ENCODE measurements around the gene NELFB. TPM values are rescaled to one million over a fixed set of nuclear protein-coding genes. Genes with fewer than 3 reads are reported as not detected.

The NELFB gene
- total RNA-seq, 1 donor from 2014 or later, result 33.9 TPM

DNA sequence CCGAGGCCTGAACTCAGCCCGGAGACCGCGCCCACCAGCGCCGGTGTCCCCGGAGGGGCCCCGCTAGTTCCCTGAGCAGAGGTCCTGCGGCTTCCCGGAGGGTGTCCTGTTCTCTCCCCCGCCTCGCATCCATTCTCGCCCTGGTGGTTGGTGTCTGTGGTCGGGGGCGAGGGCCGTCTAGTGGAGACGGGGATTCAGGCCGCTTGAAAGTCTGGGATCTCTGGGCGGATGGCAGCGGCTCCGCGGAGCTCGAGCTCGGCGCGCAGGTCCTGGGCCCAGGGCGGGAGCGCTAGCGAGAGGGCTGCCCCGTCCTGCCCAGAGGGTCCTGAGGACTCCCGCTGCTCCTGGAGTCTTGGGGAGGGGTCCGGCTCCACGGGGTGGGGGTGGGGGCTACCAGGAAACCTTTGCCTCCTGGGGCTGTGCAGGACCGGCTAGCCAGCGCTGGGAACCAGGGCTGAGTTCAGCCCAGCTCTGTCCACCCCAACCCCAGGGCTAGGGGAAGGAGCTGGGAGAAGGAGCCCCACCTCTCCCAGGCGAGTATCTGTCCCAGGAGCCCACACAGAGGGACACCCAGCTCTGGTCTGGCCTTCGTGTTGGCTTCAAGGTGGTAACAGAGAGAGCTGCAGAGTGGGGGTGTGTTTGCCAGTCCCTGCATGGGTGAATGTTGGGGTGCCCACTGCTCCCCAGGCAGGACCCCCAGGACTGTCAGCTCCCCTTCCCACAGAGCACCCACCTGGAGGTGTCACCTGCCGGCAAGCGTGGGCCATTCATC is 26.4 kb downstream of the NELFB start:
- Histone ChIP-seq H3K27me3 (ENCODE audit: control insufficient read depth in 3 of 3, insufficient read depth in 3 of 3, low read length in 3 of 3) (peaks cover 23 to 58% (median 28%) of the 10 kb centered on the region in 3 donors), H3K27ac (ENCODE audit: low read depth, low read length) (no peak overlapping the region), H3K9me3 (ENCODE audit: control insufficient read depth in 3 of 3, low read length in 3 of 3) (no peaks in the 10 kb centered on the region), H3K36me3 (ENCODE audit: control insufficient read depth in 3 of 3, insufficient read depth in 3 of 3, low read length in 3 of 3) (no peaks in the 10 kb centered on the region), H3K4me3 (ENCODE audit: low read length in 3 of 3) (no peak overlapping the region), H3K9ac (ENCODE audit: low read depth in 1 of 3, low read length in 3 of 3) (no peak overlapping the region), H3K4me1 (ENCODE audit: control insufficient read depth in 3 of 3, insufficient read depth in 3 of 3, low read length in 3 of 3) (peaks cover 9 to 18% (median 16%) of the 10 kb centered on the region in 3 donors)

DNA sequence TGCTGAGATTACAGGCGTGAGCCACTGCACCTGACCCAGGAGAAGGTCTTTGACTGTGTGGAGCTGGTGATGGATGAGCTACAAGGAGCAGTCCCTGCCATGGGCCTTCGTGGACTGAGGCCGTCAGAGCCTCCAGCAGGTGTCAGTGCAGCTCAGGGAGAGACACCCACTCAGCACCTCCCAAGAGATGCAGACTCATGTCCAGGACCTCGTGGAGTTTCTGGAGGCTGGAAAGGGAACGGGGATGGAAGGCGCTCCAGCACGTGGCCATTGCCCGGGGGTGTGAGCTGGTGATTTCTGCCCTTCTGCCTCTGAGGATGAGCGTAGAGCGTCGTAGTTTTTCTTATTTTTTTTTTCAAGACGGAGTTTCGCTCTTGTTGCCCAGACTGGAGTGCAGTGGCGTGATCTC is 31.9 kb downstream of the NELFB start:
- Histone ChIP-seq H3K4me1 (ENCODE audit: control insufficient read depth in 3 of 3, insufficient read depth in 3 of 3, low read length in 3 of 3) (peaks cover 0 to 7% (median 6%) of the 10 kb centered on the region in 3 donors), H3K9me3 (ENCODE audit: control insufficient read depth in 3 of 3, low read length in 3 of 3) (no peaks in the 10 kb centered on the region), H3K27me3 (ENCODE audit: control insufficient read depth in 3 of 3, insufficient read depth in 3 of 3, low read length in 3 of 3) (peaks cover 3 to 10% (median 4%) of the 10 kb centered on the region in 3 donors), H3K27ac (ENCODE audit: low read depth, low read length) (no peak overlapping the region), H3K9ac (ENCODE audit: low read depth in 1 of 3, low read length in 3 of 3) (no peak overlapping the region), H3K36me3 (ENCODE audit: control insufficient read depth in 3 of 3, insufficient read depth in 3 of 3, low read length in 3 of 3) (no peaks in the 10 kb centered on the region), H3K4me3 (ENCODE audit: low read length in 3 of 3) (no peak overlapping the region)

DNA sequence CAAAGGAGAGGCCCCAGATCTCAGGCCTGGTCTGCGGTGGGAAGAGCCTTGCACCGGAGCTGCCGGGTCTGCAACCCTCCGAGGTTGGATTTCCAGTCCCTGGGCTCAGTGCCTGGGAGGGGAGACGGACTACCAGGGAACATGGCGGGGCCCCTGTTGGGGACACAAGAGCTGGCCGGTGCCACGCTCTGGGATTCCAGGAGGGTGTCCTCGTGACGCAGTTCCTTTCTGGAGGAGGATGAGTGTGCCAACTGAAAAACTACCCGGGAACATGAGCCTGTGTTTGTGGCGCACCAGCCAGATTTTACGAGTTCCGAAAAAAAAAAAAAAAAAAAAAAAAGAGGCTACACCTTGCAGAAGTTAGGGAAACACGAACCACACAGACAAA is 38.0 kb downstream of the NELFB start:
- H3K9ac ChIP-seq (ENCODE audit: low read depth in 1 of 3, low read length in 3 of 3), result no peak overlapping the region
- H3K27me3 ChIP-seq (ENCODE audit: control insufficient read depth in 3 of 3, insufficient read depth in 3 of 3, low read length in 3 of 3), result peaks cover 40 to 42% (median 41%) of the 10 kb centered on the region in 3 donors

DNA sequence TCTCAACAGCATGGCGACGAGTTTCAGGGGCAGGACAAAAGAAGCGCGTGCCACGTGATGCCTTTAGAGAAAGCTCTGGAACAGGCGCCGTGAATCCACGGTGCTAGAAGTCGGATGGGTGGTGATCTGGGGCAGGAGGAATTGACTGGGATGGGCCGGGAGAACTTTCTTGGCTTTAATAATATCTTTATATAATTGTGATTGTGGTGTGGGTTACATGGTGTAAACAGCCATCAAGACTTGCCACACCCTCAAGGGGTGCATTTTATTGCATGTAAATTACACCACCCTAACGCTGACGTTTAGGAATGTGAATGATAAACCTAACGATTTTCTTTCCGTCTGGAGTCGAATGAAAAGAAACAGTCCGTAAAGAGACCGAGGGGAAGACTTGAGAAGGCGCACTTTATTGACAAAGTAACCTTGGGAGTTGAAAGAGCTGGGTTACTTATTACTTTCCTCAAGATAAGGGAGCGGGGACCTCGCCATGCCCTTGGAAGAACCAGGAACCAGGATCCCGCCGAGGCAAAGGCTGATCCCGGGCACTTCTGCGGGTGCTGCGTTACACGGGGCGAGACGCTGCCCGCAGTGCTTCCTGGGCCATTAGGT is 38.5 kb downstream of the NELFB start:
- Histone ChIP-seq H3K9me3 (ENCODE audit: control insufficient read depth in 3 of 3, low read length in 3 of 3) (peaks cover 0 to 3% (median 3%) of the 10 kb centered on the region in 3 donors), H3K4me3 (ENCODE audit: low read length in 3 of 3) (no peak overlapping the region), H3K4me1 (ENCODE audit: control insufficient read depth in 3 of 3, insufficient read depth in 3 of 3, low read length in 3 of 3) (peaks cover 0 to 16% (median 2%) of the 10 kb centered on the region in 3 donors), H3K27me3 (ENCODE audit: control insufficient read depth in 3 of 3, insufficient read depth in 3 of 3, low read length in 3 of 3) (peaks cover 45 to 47% (median 46%) of the 10 kb centered on the region in 3 donors), H3K36me3 (ENCODE audit: control insufficient read depth in 3 of 3, insufficient read depth in 3 of 3, low read length in 3 of 3) (no peaks in the 10 kb centered on the region), H3K9ac (ENCODE audit: low read depth in 1 of 3, low read length in 3 of 3) (no peak overlapping the region), H3K27ac (ENCODE audit: low read depth, low read length) (no peak overlapping the region)

More for the DNA sequence above, 38.0 kb downstream of the NELFB start:
- Histone ChIP-seq H3K27ac (ENCODE audit: low read depth, low read length) (no peak overlapping the region), H3K4me3 (ENCODE audit: low read length in 3 of 3) (no peak overlapping the region), H3K4me1 (ENCODE audit: control insufficient read depth in 3 of 3, insufficient read depth in 3 of 3, low read length in 3 of 3) (peaks cover 0 to 15% (median 2%) of the 10 kb centered on the region in 3 donors), H3K36me3 (ENCODE audit: control insufficient read depth in 3 of 3, insufficient read depth in 3 of 3, low read length in 3 of 3) (no peaks in the 10 kb centered on the region), H3K9me3 (ENCODE audit: control insufficient read depth in 3 of 3, low read length in 3 of 3) (peaks cover 0 to 3% (median 3%) of the 10 kb centered on the region in 3 donors)

DNA sequence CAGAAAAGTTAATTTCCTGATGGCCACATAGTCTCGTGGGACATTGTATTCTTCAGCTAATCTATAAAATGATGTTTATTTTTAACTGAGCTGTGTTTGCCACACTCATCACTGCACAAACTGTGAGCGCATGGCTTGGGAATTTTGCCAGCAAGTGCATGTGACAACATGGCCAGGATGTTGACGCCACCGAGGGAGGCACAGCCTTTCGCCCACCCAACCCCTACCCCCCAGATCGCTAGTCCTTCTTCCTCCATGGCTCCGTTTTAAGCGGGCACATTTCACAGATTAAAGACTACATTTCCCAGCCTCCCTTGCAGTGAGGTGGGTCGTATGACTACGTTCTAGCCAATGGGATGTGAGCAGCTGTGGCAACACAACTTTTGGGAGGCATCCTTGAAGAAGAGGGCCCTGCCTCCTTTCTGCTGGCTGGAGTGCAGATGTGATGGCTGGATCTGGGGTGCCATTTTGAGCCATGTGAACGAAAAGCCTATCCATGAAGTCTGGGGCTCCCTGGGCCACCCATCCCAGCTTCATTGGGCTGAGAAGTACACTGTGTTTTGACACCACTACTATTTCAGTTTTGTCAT is 39.1 kb downstream of the NELFB start:
- Histone ChIP-seq H3K9ac (ENCODE audit: low read depth in 1 of 3, low read length in 3 of 3) (no peak overlapping the region), H3K27ac (ENCODE audit: low read depth, low read length) (no peak overlapping the region), H3K4me1 (ENCODE audit: control insufficient read depth in 3 of 3, insufficient read depth in 3 of 3, low read length in 3 of 3) (peaks cover 1 to 18% (median 3%) of the 10 kb centered on the region in 3 donors), H3K36me3 (ENCODE audit: control insufficient read depth in 3 of 3, insufficient read depth in 3 of 3, low read length in 3 of 3) (no peaks in the 10 kb centered on the region), H3K27me3 (ENCODE audit: control insufficient read depth in 3 of 3, insufficient read depth in 3 of 3, low read length in 3 of 3) (peaks cover 51 to 53% (median 52%) of the 10 kb centered on the region in 3 donors), H3K9me3 (ENCODE audit: control insufficient read depth in 3 of 3, low read length in 3 of 3) (peaks cover 0 to 3% (median 3%) of the 10 kb centered on the region in 3 donors), H3K4me3 (ENCODE audit: low read length in 3 of 3) (no peak overlapping the region)

DNA sequence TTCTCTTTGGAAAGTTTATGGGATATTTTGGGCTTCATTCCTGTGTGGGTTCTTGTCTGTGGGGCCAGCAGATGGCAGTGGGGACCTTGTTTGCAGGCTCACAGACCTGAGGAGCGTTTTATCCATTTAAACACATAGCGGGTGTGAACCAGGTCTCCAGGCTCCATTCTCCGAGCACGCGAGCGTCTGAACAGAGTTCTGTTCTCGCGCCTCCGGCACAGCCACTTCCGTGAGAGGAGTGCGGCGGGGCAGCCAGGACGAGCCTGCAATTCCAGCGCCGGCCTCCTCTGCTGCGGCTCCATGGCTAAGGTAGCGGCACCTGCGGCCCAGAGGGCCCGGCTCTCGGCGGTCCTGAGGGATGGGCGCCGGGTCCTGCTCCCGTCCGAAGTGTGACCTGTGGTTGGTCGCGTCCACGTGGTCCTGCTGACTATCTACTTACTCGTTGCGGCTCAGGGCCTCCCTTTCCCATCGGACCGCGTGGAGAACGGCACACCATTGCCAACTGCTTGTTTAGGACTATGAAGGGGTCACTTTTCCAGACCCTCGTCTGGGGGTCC is 39.6 kb downstream of the NELFB start:
- Histone ChIP-seq H3K4me1 (ENCODE audit: control insufficient read depth in 3 of 3, insufficient read depth in 3 of 3, low read length in 3 of 3) (peaks cover 3 to 20% (median 5%) of the 10 kb centered on the region in 3 donors), H3K27ac (ENCODE audit: low read depth, low read length) (no peak overlapping the region), H3K9me3 (ENCODE audit: control insufficient read depth in 3 of 3, low read length in 3 of 3) (peaks cover 0 to 3% (median 3%) of the 10 kb centered on the region in 3 donors), H3K36me3 (ENCODE audit: control insufficient read depth in 3 of 3, insufficient read depth in 3 of 3, low read length in 3 of 3) (no peaks in the 10 kb centered on the region), H3K4me3 (ENCODE audit: low read length in 3 of 3) (peak overlapping the region in 1 of 3 donors; percentile 45), H3K9ac (ENCODE audit: low read depth in 1 of 3, low read length in 3 of 3) (no peak overlapping the region), H3K27me3 (ENCODE audit: control insufficient read depth in 3 of 3, insufficient read depth in 3 of 3, low read length in 3 of 3) (peaks cover 55 to 58% (median 56%) of the 10 kb centered on the region in 3 donors)

DNA sequence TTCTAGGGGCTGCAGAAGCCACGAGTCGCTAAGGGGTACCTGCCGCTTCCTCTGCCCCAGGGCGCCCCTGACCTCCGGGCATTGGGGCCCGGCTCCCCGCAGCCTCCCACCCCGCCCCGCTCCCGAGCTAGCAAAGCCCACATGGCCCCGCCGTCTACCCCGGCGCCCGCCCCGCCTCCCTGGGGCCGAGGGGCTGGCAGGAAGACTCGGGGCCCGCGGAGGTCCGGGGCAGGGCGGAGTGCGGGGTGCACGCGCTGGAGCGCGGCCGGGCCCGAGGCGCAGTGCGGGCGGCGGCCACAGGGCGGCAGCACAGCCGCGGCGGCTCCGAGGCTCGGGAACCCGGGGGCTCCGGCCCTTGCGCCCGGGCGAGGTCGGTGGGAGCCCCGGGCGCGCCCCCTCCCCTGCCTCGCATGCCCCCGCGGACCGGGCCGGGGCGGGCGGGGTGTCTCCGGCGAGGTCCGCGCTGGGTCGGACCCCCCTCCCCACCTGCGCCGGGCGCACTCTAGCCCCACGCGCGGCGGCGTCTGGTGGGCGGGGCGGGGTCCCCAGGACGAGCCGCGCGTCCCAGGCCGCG is 40.2 kb downstream of the NELFB start:
- no peak overlapping the region for H3K27ac ChIP-seq (ENCODE audit: low read depth, low read length)
- H3K9ac ChIP-seq (ENCODE audit: low read depth in 1 of 3, low read length in 3 of 3), result no peak overlapping the region
- peak overlapping the region in 1 of 3 donors; percentile 45 for H3K4me3 ChIP-seq (ENCODE audit: low read length in 3 of 3)
- no peaks in the 10 kb centered on the region for H3K36me3 ChIP-seq (ENCODE audit: control insufficient read depth in 3 of 3, insufficient read depth in 3 of 3, low read length in 3 of 3)
- H3K4me1 ChIP-seq (ENCODE audit: control insufficient read depth in 3 of 3, insufficient read depth in 3 of 3, low read length in 3 of 3), result peaks cover 3 to 24% (median 5%) of the 10 kb centered on the region in 3 donors
- peaks cover 0 to 3% (median 3%) of the 10 kb centered on the region in 3 donors for H3K9me3 ChIP-seq (ENCODE audit: control insufficient read depth in 3 of 3, low read length in 3 of 3)
- peaks cover 51 to 64% (median 62%) of the 10 kb centered on the region in 3 donors for H3K27me3 ChIP-seq (ENCODE audit: control insufficient read depth in 3 of 3, insufficient read depth in 3 of 3, low read length in 3 of 3)

DNA sequence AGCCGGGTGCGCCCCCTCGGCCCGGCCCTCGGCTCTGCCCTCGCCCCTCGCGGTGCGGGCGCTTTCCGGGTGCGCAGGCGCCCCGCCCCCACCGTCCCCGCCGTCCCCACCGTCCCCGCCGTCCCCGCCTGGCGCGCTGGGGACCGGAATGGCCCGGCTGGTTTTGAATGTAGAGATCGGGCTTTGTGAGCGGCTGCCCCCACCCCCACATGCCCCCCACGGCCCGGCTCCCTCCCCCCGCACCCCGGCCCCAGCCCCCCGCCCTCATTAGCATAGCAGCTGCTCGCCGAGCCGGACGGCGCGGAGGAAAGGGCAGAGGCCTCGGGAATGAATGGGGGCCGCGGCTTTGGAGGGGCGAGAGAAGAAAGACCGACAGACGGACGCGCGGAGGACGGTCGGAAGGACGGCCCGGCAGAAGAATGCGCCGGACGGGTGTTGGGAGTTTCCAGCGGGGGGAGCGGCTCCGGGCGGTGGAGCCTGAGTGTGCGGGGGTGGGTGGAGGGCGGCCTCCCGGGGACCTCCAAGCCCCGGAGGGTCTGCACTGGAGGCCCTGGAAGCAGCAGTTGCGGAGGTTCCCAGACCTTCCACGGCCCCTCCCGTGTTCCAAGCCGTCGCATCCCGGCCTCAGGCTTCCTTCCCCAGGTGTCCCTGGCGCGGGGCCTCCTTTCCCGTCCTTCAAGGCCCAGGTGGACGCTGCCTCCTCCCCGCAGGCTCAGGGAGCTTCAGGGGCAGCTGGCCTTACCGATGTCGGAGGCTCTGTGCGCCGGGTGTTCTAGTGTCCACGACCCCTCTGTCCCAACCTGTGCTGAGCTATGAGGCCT is 40.9 kb downstream of the NELFB start:
- Histone ChIP-seq H3K27me3 (ENCODE audit: control insufficient read depth in 3 of 3, insufficient read depth in 3 of 3, low read length in 3 of 3) (peaks cover 51 to 71% (median 66%) of the 10 kb centered on the region in 3 donors), H3K4me3 (ENCODE audit: low read length in 3 of 3) (peak overlapping the region; percentile 15 to 60 (median 31)), H3K4me1 (ENCODE audit: control insufficient read depth in 3 of 3, insufficient read depth in 3 of 3, low read length in 3 of 3) (peaks cover 3 to 24% (median 9%) of the 10 kb centered on the region in 3 donors), H3K27ac (ENCODE audit: low read depth, low read length) (peak overlapping the region; percentile 74), H3K36me3 (ENCODE audit: control insufficient read depth in 3 of 3, insufficient read depth in 3 of 3, low read length in 3 of 3) (no peaks in the 10 kb centered on the region), H3K9me3 (ENCODE audit: control insufficient read depth in 3 of 3, low read length in 3 of 3) (peaks cover 0 to 3% (median 3%) of the 10 kb centered on the region in 3 donors), H3K9ac (ENCODE audit: low read depth in 1 of 3, low read length in 3 of 3) (peak overlapping the region in 1 of 3 donors; percentile 64)
